GM21737 (cell line): ENCODE results near the gene FXYD5.

Experiments
- ATAC-seq: cut with Tn5 transposase; IDR thresholded peaks from one replicate; pipeline ENCODE4 v1.9.1; 2021; ENCODE audit warnings: mild to moderate bottlenecking, moderate library complexity; ENCODE audit not compliant: unreplicated experiment

Gene FXYD5

GRCh38 chr19:35154525-35155406, at the start of gene FXYD5:
Gene FXYD5 (plus strand): TSS chr19:35154735. CDS start chr19:35155551, 816 bp downstream.
- no peak for ATAC-seq

- no peak for ATAC-seq
These were observed 49.5 kb upstream of the FXYD5 start for GRCh38 chr19:35105047-35105410.

- ATAC-seq, result no peak
These were observed 48.9 kb upstream of the FXYD5 start for GRCh38 chr19:35105411-35106290.

- ATAC-seq, result no peak
These were observed 48.3 kb upstream of the FXYD5 start for GRCh38 chr19:35106291-35106583.

- ATAC-seq, result no peak
These were observed 47.5 kb upstream of the FXYD5 start for GRCh38 chr19:35106898-35107541.

GRCh38 chr19:35107545-35107944, 47.0 kb upstream of the FXYD5 start:
- ATAC-seq, result no peak

- no peak for ATAC-seq
These were observed 45.8 kb upstream of the FXYD5 start for GRCh38 chr19:35108730-35109129.

GRCh38 chr19:35109395-35110112, 45.0 kb upstream of the FXYD5 start:
- ATAC-seq, result no peak

GRCh38 chr19:35110974-35111373, 43.6 kb upstream of the FXYD5 start:
- ATAC-seq, result no peak

- ATAC-seq, result no peak
These were observed 41.4 kb upstream of the FXYD5 start for GRCh38 chr19:35112995-35113688.

GRCh38 chr19:35114353-35115176, 40.0 kb upstream of the FXYD5 start:
- no peak for ATAC-seq

GRCh38 chr19:35115177-35115951, 39.2 kb upstream of the FXYD5 start, which contains the start of gene FXYD3:
Gene FXYD3 (plus strand): TSS chr19:35115823. CDS start chr19:35119377, 3,554 bp downstream.
- no peak for ATAC-seq

GRCh38 chr19:35116072-35116801, 38.3 kb upstream of the FXYD5 start:
- no peak for ATAC-seq

- no peak for ATAC-seq
These were observed 37.4 kb upstream of the FXYD5 start for GRCh38 chr19:35117116-35117515.

GRCh38 chr19:35117799-35118198, 36.7 kb upstream of the FXYD5 start:
- ATAC-seq, result no peak

- no peak for ATAC-seq
These were observed 36.1 kb upstream of the FXYD5 start for GRCh38 chr19:35118268-35119020.

GRCh38 chr19:35119091-35119490, 35.4 kb upstream of the FXYD5 start:
- ATAC-seq, result no peak
